A673 (cell line): ENCODE data around the gene NR6A1.

Source experiments
- EZH2 ChIP-seq: fragments of 200-600 bp; sonication (generic); IDR thresholded peaks from 2 replicates; pipeline ENCODE4 v1.6.1; 2017; ENCODE audit warnings: borderline replicate concordance, low read depth, mild to moderate bottlenecking, mixed read lengths, antibody characterized with exemption, low read length; ENCODE audit not compliant: poor library complexity, severe bottlenecking
- TF ChIP-seq, protein P1 (sequence below): fragments of 300-800, 200-600 bp; sonication (generic); conservative IDR thresholded peaks from 2 replicates; pipeline ENCODE4 v1.5.1; 2017; ENCODE audit warnings: low read depth, mild to moderate bottlenecking, antibody characterized with exemption, low read length, moderate library complexity, mixed read lengths

DNA sequence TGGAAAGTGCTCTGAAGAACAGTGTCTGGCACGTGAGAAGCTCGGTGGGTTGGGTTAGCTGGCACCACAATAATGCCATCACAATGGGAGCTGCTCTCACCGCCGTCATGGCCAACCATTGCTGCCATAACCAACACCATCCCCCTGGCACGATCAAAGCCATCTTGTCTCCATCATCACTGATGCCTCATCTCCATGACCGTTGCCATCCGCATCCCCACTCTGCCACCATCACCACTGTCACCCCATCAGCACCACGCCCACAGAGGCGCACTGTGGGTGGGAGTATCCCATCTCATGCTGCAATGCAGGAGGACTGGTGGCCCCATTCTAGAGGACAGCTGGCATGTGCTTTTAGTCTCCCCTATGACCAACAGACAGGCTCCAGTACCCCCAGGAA lies 287.6 kb downstream of the NR6A1 start:
- TF ChIP-seq, protein P1, sequence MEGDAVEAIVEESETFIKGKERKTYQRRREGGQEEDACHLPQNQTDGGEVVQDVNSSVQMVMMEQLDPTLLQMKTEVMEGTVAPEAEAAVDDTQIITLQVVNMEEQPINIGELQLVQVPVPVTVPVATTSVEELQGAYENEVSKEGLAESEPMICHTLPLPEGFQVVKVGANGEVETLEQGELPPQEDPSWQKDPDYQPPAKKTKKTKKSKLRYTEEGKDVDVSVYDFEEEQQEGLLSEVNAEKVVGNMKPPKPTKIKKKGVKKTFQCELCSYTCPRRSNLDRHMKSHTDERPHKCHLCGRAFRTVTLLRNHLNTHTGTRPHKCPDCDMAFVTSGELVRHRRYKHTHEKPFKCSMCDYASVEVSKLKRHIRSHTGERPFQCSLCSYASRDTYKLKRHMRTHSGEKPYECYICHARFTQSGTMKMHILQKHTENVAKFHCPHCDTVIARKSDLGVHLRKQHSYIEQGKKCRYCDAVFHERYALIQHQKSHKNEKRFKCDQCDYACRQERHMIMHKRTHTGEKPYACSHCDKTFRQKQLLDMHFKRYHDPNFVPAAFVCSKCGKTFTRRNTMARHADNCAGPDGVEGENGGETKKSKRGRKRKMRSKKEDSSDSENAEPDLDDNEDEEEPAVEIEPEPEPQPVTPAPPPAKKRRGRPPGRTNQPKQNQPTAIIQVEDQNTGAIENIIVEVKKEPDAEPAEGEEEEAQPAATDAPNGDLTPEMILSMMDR: no peak
- TF ChIP-seq EZH2: no peak
